K562 (cell line): Measurements from ENCODE around the gene OR52W1.

Experiments used
- BMI1 ChIP-seq: fragments of 150-350 bp; IDR thresholded peaks from 2 replicates; pipeline ENCODE4 v1.6.1; 2014; ENCODE audit warnings: low read length
- BRCA1 ChIP-seq, 2 experiments: fragments of 450-650 bp in 1 of 2; sonication (generic) in 1 of 2; formaldehyde crosslinking in 1 of 2; IDR thresholded peaks; 2 replicates each; pipeline versions ENCODE4 v1.5.0 to v1.6.1; 2017 to 2020; ENCODE audit warnings: mild to moderate bottlenecking in 1 of 2, missing genetic modification reagents in 1 of 2
- CBX3 ChIP-seq, 2 experiments: IDR thresholded peaks; 1 replicate in 1 of 2; 2 replicates in 1 of 2; pipeline ENCODE4 v1.6.1; 2012; ENCODE audit warnings: inconsistent platforms in 2 of 2, low read length in 2 of 2, borderline replicate concordance in 1 of 2, control low read depth in 1 of 2
- CTCF ChIP-seq, 3 experiments: IDR thresholded peaks in 2 of 3; conservative IDR thresholded peaks in 1 of 3; 2 replicates each; pipeline ENCODE4 v1.5.1; 2011 to 2012; ENCODE audit warnings: low read length in 3 of 3, mild to moderate bottlenecking in 3 of 3, control low read depth in 2 of 3, improper control_type of control experiment in 1 of 3, inconsistent platforms in 1 of 3, low read depth in 1 of 3, mixed read lengths in 1 of 3, moderate library complexity in 1 of 3; ENCODE audit not compliant: insufficient read depth in 2 of 3
- DPF2 ChIP-seq: fragments of 450-650 bp; IDR thresholded peaks from 2 replicates; pipeline ENCODE4 v1.6.1; 2016
- HMG20A ChIP-seq: fragments of 450-650 bp; formaldehyde crosslinking; conservative IDR thresholded peaks from 2 replicates; pipeline ENCODE4 v1.4.0; 2020; ENCODE audit warnings: mild to moderate bottlenecking, mixed read lengths
- MTA3 ChIP-seq: fragments of 450-650 bp; formaldehyde crosslinking; IDR thresholded peaks from 2 replicates; pipeline ENCODE4 v1.6.1; 2017; ENCODE audit warnings: mild to moderate bottlenecking, borderline replicate concordance
- POLR2AphosphoS5 ChIP-seq: IDR thresholded peaks from 2 replicates; pipeline ENCODE4 v1.6.1; 2011; ENCODE audit warnings: mild to moderate bottlenecking, low read depth, low read length, moderate library complexity; ENCODE audit not compliant: control insufficient read depth, insufficient read depth
- RNF2 ChIP-seq: sonication (generic); IDR thresholded peaks from 2 replicates; pipeline ENCODE4 v1.6.1; 2016
- SAP30 ChIP-seq: fragments of 200-600 bp; sonication (generic); IDR thresholded peaks from 2 replicates; pipeline ENCODE4 v1.6.1; 2012; ENCODE audit warnings: borderline replicate concordance, low read depth, mild to moderate bottlenecking, moderate library complexity, low read length, control low read depth, inconsistent platforms; ENCODE audit not compliant: insufficient read depth, poor library complexity, severe bottlenecking
- ZNF121 ChIP-seq: sonication (generic); formaldehyde crosslinking; conservative IDR thresholded peaks from 2 replicates; pipeline ENCODE4 v1.8.0; 2022; ENCODE audit warnings: missing genetic modification reagents
- ZNF518B ChIP-seq: fragments of 250-450 bp; sonication (Bioruptor Pico); IDR thresholded peaks from 2 replicates; pipeline ENCODE4 v1.5.0; 2021; ENCODE audit warnings: mild to moderate bottlenecking, moderate library complexity
- TF ChIP-seq, protein P1 (sequence below), 2 experiments: fragments of 250-450 bp in 1 of 2; fragments of 450-650 bp in 1 of 2; sonication (Bioruptor Pico) in 1 of 2; IDR thresholded peaks; 2 replicates each; pipeline versions ENCODE4 v1.6.1 to v1.8.0; 2016 to 2021; ENCODE audit warnings: mild to moderate bottlenecking in 2 of 2, moderate library complexity in 2 of 2, missing compliant biosample characterization in 1 of 2, missing genetic modification characterization in 1 of 2

GRCh38 chr11:6175440-6175839 is 23.6 kb upstream of the OR52W1 start:
- TF ChIP-seq RNF2 (no peak), CBX3 (IDR thresholded peaks at IDR 0.05; ENCODE audit: borderline replicate concordance in 1 of 2, low read length in 2 of 2) (no peak), MTA3 (no peak), CTCF (IDR thresholded peaks at IDR 0.05 in 2 of 3, conservative IDR thresholded peaks at IDR 0.05 in 1 of 3; ENCODE audit: insufficient read depth in 2 of 3, low read depth in 1 of 3, low read length in 3 of 3) (no peak), ZNF518B (CRISPR knock-in tag) (no peak), SAP30 (no peak), POLR2AphosphoS5 (no peak), ZNF121 (CRISPR knock-in tag) (no peak), BRCA1 (IDR thresholded peaks at IDR 0.05) (no peak), BRCA1 (CRISPR knock-in tag; IDR thresholded peaks at IDR 0.05) (no peak), HMG20A (CRISPR knock-in tag) (no peak), BMI1 (no peak), DPF2 (no peak)
- TF ChIP-seq, protein P1, sequence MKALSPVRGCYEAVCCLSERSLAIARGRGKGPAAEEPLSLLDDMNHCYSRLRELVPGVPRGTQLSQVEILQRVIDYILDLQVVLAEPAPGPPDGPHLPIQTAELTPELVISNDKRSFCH (CRISPR knock-in tag; IDR thresholded peaks at IDR 0.05) = no peak
- TF ChIP-seq, protein P1 (tag; IDR thresholded peaks at IDR 0.05) = no peak
